Body of pancreas (tissue), 4 donors: ENCODE results near the gene DYNC1LI1. TPM values are rescaled to one million over a fixed set of nuclear protein-coding genes. Genes with fewer than 3 reads are reported as not detected.

ENCODE experiments used
- ATAC-seq: fragments of 150-250 bp; one replicate; pipeline ENCODE4 v1.9.1; 2016
- DNase-seq, 4 donors: peaks; one replicate each; pipeline ENCODE4 v3.0.0-alpha.2; 2019
- H3K27ac ChIP-seq, 4 donors: fragments of 200-600 bp; sonication (generic); 1 replicate in 3 of 4; 2 replicates in 1 of 4; pipeline versions ENCODE4 v1.5.1 to v1.6.1; 2016 to 2019; ENCODE audit warnings: mild to moderate bottlenecking in 1 of 4, mixed read lengths in 1 of 4, moderate library complexity in 1 of 4
- H3K27me3 ChIP-seq, 2 donors: fragments of 200-600 bp; sonication (generic); one replicate each; pipeline ENCODE4 v1.6.0; 2016; ENCODE audit warnings: mild to moderate bottlenecking in 1 of 2
- H3K36me3 ChIP-seq, 2 donors: fragments of 200-600 bp; sonication (generic); replicated peaks in 1 of 2; 2 replicates each; pipeline ENCODE4 v1.5.1; 2016; ENCODE audit warnings: low read depth in 2 of 2; ENCODE audit not compliant: insufficient read depth in 1 of 2
- H3K4me1 ChIP-seq: fragments of 200-600 bp; sonication (generic); one replicate; pipeline ENCODE4 v1.6.0; 2016
- H3K4me3 ChIP-seq, 2 donors: fragments of 200-600 bp; sonication (generic); 1 replicate in 1 of 2; 2 replicates in 1 of 2; pipeline ENCODE4 v1.5.1; 2016 to 2019
- H3K9me3 ChIP-seq, 3 donors: fragments of 200-600 bp; sonication (generic); 1 replicate in 2 of 3; 2 replicates in 1 of 3; pipeline ENCODE4 v1.5.1; 2016
- POLR2A ChIP-seq, 3 donors: fragments of 450-650 bp; IDR thresholded peaks; one replicate each; pipeline ENCODE4 v1.6.1; 2016; ENCODE audit warnings: antibody characterized with exemption in 3 of 3, mild to moderate bottlenecking in 2 of 3
- WGBS, 2 donors: methylation state at CpG; one replicate each; pipeline ENCODE4 v1.1.5; 2017; 5-methylcytosine and 5-hydroxymethylcytosine counted together
- intact Hi-C: fragments of 100-400 bp; cut with DNase I; formaldehyde crosslinking; loops from one replicate; pipeline ENCODE4 v1.15.1; 2023
- total RNA-seq, 2 donors: library from RNA; depleted of rRNA; stranded (reverse); fragments of >200 nt; gene quantifications; one replicate each; pipeline ENCODE4 v1.1.0, GENCODE V29; 2016
- TF ChIP-seq, protein P1 (sequence below), 7 experiments: fragments of 450-650 bp in 4 of 7; fragments of 200-600 bp in 3 of 7; sonication (generic) in 3 of 7; IDR thresholded peaks; one replicate each; pipeline ENCODE4 v1.5.1; 2016 to 2019; ENCODE audit warnings: antibody characterized with exemption in 7 of 7

The DYNC1LI1 gene
- total RNA-seq, 2 donors from 2014 or later: 7.6 to 16.3 TPM

DNA sequence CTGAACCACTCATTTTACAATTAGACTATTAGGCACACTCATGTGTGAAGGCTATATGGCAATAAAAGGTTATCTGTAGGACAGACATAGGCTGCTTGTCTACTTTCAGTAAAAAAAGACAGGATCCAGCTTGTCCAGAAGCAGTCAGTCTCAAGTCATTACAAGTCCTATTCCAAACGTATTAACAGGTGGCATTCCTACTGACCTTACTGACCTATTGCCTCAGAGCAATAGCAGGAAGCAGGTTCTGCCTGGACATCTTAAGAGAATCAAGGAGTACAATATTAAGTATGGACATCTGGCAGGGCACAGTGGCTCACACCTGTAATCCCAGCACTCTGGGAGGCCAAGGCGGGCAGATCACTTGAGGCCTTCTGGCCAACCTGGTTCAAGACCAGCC, 75.0 kb downstream of the DYNC1LI1 start:
- peaks cover 8% of the 10 kb centered on the region for H3K4me1 ChIP-seq
- H3K4me3 ChIP-seq: no peak overlapping the region
- no peak for TF ChIP-seq POLR2A (IDR thresholded peaks at IDR 0.05)
- TF ChIP-seq, protein P1, sequence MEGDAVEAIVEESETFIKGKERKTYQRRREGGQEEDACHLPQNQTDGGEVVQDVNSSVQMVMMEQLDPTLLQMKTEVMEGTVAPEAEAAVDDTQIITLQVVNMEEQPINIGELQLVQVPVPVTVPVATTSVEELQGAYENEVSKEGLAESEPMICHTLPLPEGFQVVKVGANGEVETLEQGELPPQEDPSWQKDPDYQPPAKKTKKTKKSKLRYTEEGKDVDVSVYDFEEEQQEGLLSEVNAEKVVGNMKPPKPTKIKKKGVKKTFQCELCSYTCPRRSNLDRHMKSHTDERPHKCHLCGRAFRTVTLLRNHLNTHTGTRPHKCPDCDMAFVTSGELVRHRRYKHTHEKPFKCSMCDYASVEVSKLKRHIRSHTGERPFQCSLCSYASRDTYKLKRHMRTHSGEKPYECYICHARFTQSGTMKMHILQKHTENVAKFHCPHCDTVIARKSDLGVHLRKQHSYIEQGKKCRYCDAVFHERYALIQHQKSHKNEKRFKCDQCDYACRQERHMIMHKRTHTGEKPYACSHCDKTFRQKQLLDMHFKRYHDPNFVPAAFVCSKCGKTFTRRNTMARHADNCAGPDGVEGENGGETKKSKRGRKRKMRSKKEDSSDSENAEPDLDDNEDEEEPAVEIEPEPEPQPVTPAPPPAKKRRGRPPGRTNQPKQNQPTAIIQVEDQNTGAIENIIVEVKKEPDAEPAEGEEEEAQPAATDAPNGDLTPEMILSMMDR (IDR thresholded peaks at IDR 0.05): no peak
- intact Hi-C loops: no loop called here
- H3K36me3 ChIP-seq: no peaks in the 10 kb centered on the region
- H3K27me3 ChIP-seq: no peaks in the 10 kb centered on the region
- ATAC-seq (no peak), DNase-seq (no peak)
- 57 to 69% methylated on average over 2 of the region's 2 CpGs for WGBS, 2 donors
- no peaks in the 10 kb centered on the region for H3K9me3 ChIP-seq
- no peak overlapping the region for H3K27ac ChIP-seq

DNA sequence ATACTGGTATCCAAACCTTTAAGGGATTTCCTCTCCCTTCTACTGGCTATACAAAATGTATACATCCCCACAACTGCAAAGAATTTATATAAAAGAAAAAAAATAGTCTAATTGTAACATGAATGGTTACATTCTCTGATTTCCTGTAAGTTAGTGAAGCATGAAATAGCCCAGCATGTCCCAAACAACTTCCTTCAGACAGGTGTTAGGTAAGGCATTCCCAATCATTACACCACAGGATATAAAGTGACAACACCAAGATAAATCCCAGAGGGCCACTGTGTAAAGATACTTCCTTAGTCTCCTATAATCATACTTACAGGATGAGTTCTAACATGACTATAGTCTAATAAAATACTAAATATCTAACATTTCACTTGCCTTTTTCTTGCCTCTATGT, 75.6 kb downstream of the DYNC1LI1 start:
- ATAC-seq: no peak
- TF ChIP-seq, protein P1 (IDR thresholded peaks at IDR 0.05): no peak
- TF ChIP-seq POLR2A (IDR thresholded peaks at IDR 0.05): no peak
- Histone ChIP-seq H3K27ac (no peak overlapping the region), H3K4me3 (no peak overlapping the region), H3K4me1 (peaks cover 8% of the 10 kb centered on the region), H3K27me3 (no peaks in the 10 kb centered on the region), H3K36me3 (no peaks in the 10 kb centered on the region), H3K9me3 (no peaks in the 10 kb centered on the region)
- no peak for DNase-seq
- intact Hi-C loops: no loop called here

DNA sequence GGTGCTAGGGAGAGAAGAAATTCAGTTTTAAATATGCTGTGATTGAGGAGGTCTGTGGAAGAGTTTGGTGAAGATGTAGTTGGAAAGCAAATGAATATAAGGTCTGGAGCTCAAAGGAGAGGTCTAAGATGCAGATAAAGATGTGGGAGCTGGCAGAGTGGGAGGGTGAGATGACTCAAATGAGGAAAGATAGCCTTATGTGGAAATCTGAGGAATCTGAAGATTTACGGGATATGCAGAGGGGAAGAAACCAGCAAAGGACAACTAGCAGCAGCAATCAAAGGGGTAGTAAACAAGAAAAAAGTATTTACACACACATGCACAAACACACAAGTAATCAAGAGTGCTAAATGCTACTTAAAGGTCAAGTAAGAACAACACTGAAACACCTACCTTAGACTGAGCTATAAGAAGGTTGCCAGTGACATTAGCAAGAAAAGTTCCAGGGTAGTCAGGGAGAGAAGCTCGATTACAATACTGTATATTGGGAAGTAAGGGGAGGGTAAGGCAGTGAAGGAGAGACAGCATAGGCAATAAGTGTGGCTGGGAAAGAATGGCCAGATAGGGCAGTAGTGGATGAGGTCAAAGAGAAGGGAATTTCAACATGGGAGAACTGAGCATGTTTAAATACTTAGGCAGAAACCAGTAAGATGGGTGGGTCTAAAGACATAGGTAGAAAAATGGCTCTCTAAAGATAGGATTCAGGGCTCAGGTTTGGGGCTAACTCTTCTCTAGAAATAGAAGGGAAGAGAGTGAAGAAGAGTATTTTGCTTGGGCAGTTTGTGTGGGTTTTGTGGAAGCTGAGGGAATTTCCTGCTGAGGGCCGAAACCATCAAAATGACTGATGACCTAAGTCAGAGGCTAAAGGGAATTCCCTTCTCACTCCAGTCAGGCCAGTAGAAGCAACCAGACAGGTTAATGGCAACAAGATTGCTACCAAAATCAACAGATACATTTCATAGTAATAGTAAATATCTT, 76.9 kb downstream of the DYNC1LI1 start:
- Histone ChIP-seq H3K9me3 (no peaks in the 10 kb centered on the region), H3K4me3 (no peak overlapping the region), H3K27ac (peak overlapping the region in 2 of 4 donors; percentile 15 to 16), H3K36me3 (no peaks in the 10 kb centered on the region), H3K27me3 (no peaks in the 10 kb centered on the region), H3K4me1 (peaks cover 8% of the 10 kb centered on the region)
- intact Hi-C loops: no loop called here
- DNase-seq: no peak
- TF ChIP-seq, protein P1 (IDR thresholded peaks at IDR 0.05): no peak
- TF ChIP-seq POLR2A (IDR thresholded peaks at IDR 0.05): no peak
- ATAC-seq: peak; percentile 47
- 67 to 76% methylated on average over 3 of the region's 3 CpGs for WGBS, 2 donors

DNA sequence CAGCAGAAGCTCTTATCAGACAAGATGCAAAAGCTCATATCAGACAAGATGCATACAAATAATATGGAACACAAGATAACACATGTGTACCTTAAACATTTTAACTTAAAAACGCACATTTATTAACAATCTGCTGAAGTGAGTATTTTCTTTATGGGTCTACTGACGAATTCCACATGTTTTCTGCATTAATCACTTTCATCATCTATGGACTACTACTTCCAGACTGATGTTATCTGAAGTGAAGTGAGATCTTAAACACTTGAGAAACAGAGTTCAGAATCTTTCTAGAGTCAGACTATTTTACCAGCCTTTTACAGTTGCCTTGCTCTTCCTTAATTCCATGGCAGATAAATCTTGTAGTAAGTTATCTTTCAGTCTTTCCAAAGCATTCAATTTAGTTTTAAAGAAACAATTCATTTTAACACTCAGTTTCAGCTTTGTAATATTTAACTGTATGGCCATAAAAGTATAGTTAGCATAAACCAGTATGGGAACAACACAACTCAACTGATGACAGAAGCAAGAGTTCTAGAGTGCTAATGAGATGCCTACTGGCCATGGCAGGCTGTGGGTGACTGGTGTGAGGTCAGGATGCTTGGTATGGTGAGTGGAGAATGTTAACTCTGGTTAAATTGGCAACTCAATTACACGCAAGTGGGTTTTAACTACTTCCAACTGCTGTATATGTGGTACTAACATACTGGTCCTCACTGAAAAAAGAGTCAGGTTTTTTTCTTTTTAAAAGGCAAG, 77.8 kb downstream of the DYNC1LI1 start:
- TF ChIP-seq, protein P1 (IDR thresholded peaks at IDR 0.05): no peak
- TF ChIP-seq POLR2A (IDR thresholded peaks at IDR 0.05): no peak
- 70 to 83% methylated on average over 3 of the region's 3 CpGs for WGBS, 2 donors
- Histone ChIP-seq H3K9me3 (no peaks in the 10 kb centered on the region), H3K27ac (no peak overlapping the region), H3K4me3 (no peak overlapping the region), H3K4me1 (peaks cover 8% of the 10 kb centered on the region), H3K36me3 (no peaks in the 10 kb centered on the region), H3K27me3 (no peaks in the 10 kb centered on the region)
- ATAC-seq (no peak), DNase-seq (no peak)
- intact Hi-C loops: no loop called here
